ENCODE results near the gene OTULIN. TPM values are rescaled to one million over a fixed set of nuclear protein-coding genes. Genes with fewer than 3 reads are reported as not detected.

OTULIN gene
- total RNA-seq: 31.2 to 36.3 TPM (median 34.7 TPM) in 3 replicates
- long read RNA-seq, full-length matches to known transcripts: 22 of 27 reads
- long read RNA-seq, partial matches to known transcripts: 1 of 27 reads
- long read RNA-seq, other reads (novel, unspliced or antisense): 4 of 27 reads

- Mint-ChIP-seq H3K27me3 (ENCODE audit: low read depth) (no peaks in the 10 kb centered on the region), H3K4me3 (ENCODE audit: unreplicated experiment) (peak within 1 kb of the TSS; percentile 95), H3K27ac (ENCODE audit: unreplicated experiment) (peak within 1 kb of the TSS; percentile 98), H3K36me3 (ENCODE audit: low read depth) (peaks cover 2% of the 10 kb centered on the region), H3K4me1 (ENCODE audit: low read depth) (peaks cover 56% of the 10 kb centered on the region), H3K9me3 (ENCODE audit: low read depth) (no peaks in the 10 kb centered on the region)
- TF ChIP-seq CTCF (IDR thresholded peaks at IDR 0.05): no peak
- DNase-seq (ENCODE audit: low spot score): peak; percentile 95
Measured at GRCh38 chr5:14664270-14665100, at the start of gene OTULIN. Gene OTULIN, plus strand, starts transcription at chr5:14664718. Its CDS starts 108 bp downstream, at chr5:14664826.

GRCh38 chr5:14615365-14615764 is 49.2 kb upstream of the OTULIN start:
- Mint-ChIP-seq H3K4me1 (ENCODE audit: low read depth) (no peaks in the 10 kb centered on the region), H3K4me3 (ENCODE audit: unreplicated experiment) (no peak overlapping the region), H3K27me3 (ENCODE audit: low read depth) (peaks cover 3% of the 10 kb centered on the region), H3K36me3 (ENCODE audit: low read depth) (peaks cover 6% of the 10 kb centered on the region), H3K27ac (ENCODE audit: unreplicated experiment) (no peak overlapping the region), H3K9me3 (ENCODE audit: low read depth) (no peaks in the 10 kb centered on the region)
- no peak for TF ChIP-seq CTCF (IDR thresholded peaks at IDR 0.05)
- DNase-seq (ENCODE audit: low spot score): no peak

- peaks cover 8% of the 10 kb centered on the region for H3K36me3 Mint-ChIP-seq (ENCODE audit: low read depth)
Measured at GRCh38 chr5:14617441-14617840, 47.1 kb upstream of the OTULIN start.

GRCh38 chr5:14627270-14627669 is 37.2 kb upstream of the OTULIN start:
- DNase-seq (ENCODE audit: low spot score): no peak
- Mint-ChIP-seq H3K4me3 (ENCODE audit: unreplicated experiment) (no peak overlapping the region), H3K27ac (ENCODE audit: unreplicated experiment) (no peak overlapping the region), H3K4me1 (ENCODE audit: low read depth) (no peaks in the 10 kb centered on the region), H3K36me3 (ENCODE audit: low read depth) (no peaks in the 10 kb centered on the region), H3K9me3 (ENCODE audit: low read depth) (no peaks in the 10 kb centered on the region), H3K27me3 (ENCODE audit: low read depth) (peaks cover 12% of the 10 kb centered on the region)
- no peak for TF ChIP-seq CTCF (IDR thresholded peaks at IDR 0.05)

More at GRCh38 chr5:14617441-14617840, 47.1 kb upstream of the OTULIN start:
- no peak overlapping the region for H3K4me3 Mint-ChIP-seq (ENCODE audit: unreplicated experiment)
- no peak overlapping the region for H3K27ac Mint-ChIP-seq (ENCODE audit: unreplicated experiment)
- no peak for DNase-seq (ENCODE audit: low spot score)
- H3K9me3 Mint-ChIP-seq (ENCODE audit: low read depth): peaks cover 9% of the 10 kb centered on the region
- TF ChIP-seq CTCF (IDR thresholded peaks at IDR 0.05): no peak
- H3K4me1 Mint-ChIP-seq (ENCODE audit: low read depth): no peaks in the 10 kb centered on the region
- peaks cover 6% of the 10 kb centered on the region for H3K27me3 Mint-ChIP-seq (ENCODE audit: low read depth)

- H3K4me3 Mint-ChIP-seq (ENCODE audit: unreplicated experiment): no peak overlapping the region
- TF ChIP-seq CTCF (IDR thresholded peaks at IDR 0.05): no peak
Measured at GRCh38 chr5:14628346-14628745, 36.2 kb upstream of the OTULIN start.

More at GRCh38 chr5:14628346-14628745, 36.2 kb upstream of the OTULIN start:
- Mint-ChIP-seq H3K36me3 (ENCODE audit: low read depth) (no peaks in the 10 kb centered on the region), H3K4me1 (ENCODE audit: low read depth) (no peaks in the 10 kb centered on the region), H3K9me3 (ENCODE audit: low read depth) (no peaks in the 10 kb centered on the region), H3K27me3 (ENCODE audit: low read depth) (peaks cover 21% of the 10 kb centered on the region), H3K27ac (ENCODE audit: unreplicated experiment) (no peak overlapping the region)
- no peak for DNase-seq (ENCODE audit: low spot score)
